Sigmoid colon (tissue), 7 donors: Measurements from ENCODE around the gene DNA2. TPM values are rescaled to one million over a fixed set of nuclear protein-coding genes. Genes with fewer than 3 reads are reported as not detected.

ENCODE experiments used
- DNase-seq: peaks from one replicate; pipeline ENCODE4 v3.0.0-alpha.2; 2019
- H3K27ac ChIP-seq, 4 donors: fragments of 200-600 bp; sonication (generic); one replicate each; pipeline ENCODE4 v1.5.1; 2016 to 2019; ENCODE audit warnings: mild to moderate bottlenecking in 1 of 4
- H3K27me3 ChIP-seq, 3 donors: fragments of 200-600 bp; sonication (generic); one replicate each; pipeline ENCODE4 v1.5.1; 2019; ENCODE audit warnings: mild to moderate bottlenecking in 1 of 3
- H3K36me3 ChIP-seq, 4 donors: fragments of 200-600 bp; sonication (generic); one replicate each; pipeline ENCODE4 v1.5.1; 2016 to 2019
- H3K4me1 ChIP-seq, 4 donors: fragments of 200-600 bp; sonication (generic); one replicate each; pipeline ENCODE4 v1.5.1; 2017 to 2019
- H3K4me3 ChIP-seq, 4 donors: fragments of 200-600 bp; sonication (generic); one replicate each; pipeline ENCODE4 v1.5.1; 2017 to 2019; ENCODE audit warnings: mild to moderate bottlenecking in 2 of 4, moderate library complexity in 1 of 4
- H3K9me3 ChIP-seq, 4 donors: fragments of 200-600 bp in 3 of 4; sonication (generic) in 3 of 4; one replicate each; pipeline versions ENCODE4 v1.5.1 to v1.6.1; 2013 to 2019
- CTCF ChIP-seq, 4 experiments: fragments of 450-650 bp in 3 of 4; fragments of 200-600 bp in 1 of 4; IDR thresholded peaks; one replicate each; pipeline ENCODE4 v1.5.1; 2016 to 2019; ENCODE audit warnings: antibody characterized with exemption in 4 of 4, mild to moderate bottlenecking in 3 of 4, moderate library complexity in 2 of 4
- EP300 ChIP-seq, 4 donors: sonication (generic); formaldehyde crosslinking; IDR thresholded peaks; one replicate each; pipeline ENCODE4 v1.6.1; 2017; ENCODE audit warnings: antibody characterized with exemption in 4 of 4
- POLR2A ChIP-seq, 2 donors: fragments of 450-650 bp; IDR thresholded peaks; one replicate each; pipeline ENCODE4 v1.6.1; 2016; ENCODE audit warnings: antibody characterized with exemption in 2 of 2, mild to moderate bottlenecking in 2 of 2, moderate library complexity in 2 of 2
- POLR2AphosphoS5 ChIP-seq, 4 donors: sonication (generic); formaldehyde crosslinking; IDR thresholded peaks; one replicate each; pipeline ENCODE4 v1.6.1; 2017; ENCODE audit warnings: antibody characterized with exemption in 4 of 4
- WGBS, 2 donors: extraction: QIAGEN DNeasy Blood & Tissue Kit; methylation state at CpG; one replicate each; pipeline ENCODE4 v1.1.7; 2013; 5-methylcytosine and 5-hydroxymethylcytosine counted together
- intact Hi-C: fragments of 100-400 bp; cut with DNase I; formaldehyde crosslinking; loops from one replicate; pipeline ENCODE4 v1.15.1; 2023
- polyA plus RNA-seq, 3 donors: library from polyadenylated mRNA; stranded (reverse); fragments of 200-250 nt; gene quantifications; one replicate each; pipeline ENCODE4 v1.2.3, GENCODE V29; 2013
- small RNA-seq, 3 donors: library from RNA; depleted of rRNA; stranded (forward); fragments of <200 nt; gene quantifications; one replicate each; pipeline ENCODE3, GENCODE V24; 2016
- total RNA-seq, 4 donors: library from RNA; depleted of rRNA; stranded (reverse); fragments of >200 nt; gene quantifications; one replicate each; pipeline ENCODE4 v1.1.0, GENCODE V29; 2016
- donor health status: healthy with polysubstance abuse.
- donor health status: Bipolar disorder and iron deficiency.
- donor health status: healthy.

The DNA2 gene
- total and polyA plus RNA-seq, 7 donors, result under 0.01 to 6.4 (median 2.3) TPM

DNA sequence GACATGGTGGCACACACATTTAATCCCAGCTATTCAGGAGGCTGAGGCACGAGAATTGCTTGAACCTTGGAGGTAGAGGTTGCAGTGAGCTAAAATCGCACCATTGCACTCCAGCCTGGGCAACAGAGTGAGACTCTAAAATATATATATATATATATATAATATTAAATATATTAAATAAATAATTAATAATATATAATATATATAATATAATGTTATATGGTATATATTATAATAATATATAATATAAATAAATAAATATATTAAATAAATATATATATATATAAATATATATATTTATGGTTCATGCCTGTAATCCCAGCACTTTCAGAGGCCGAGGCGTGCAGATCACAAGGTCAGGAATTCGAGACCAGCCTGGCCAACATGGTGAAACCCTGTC is 105.2 kb downstream of the DNA2 start:
- H3K27me3 ChIP-seq, result no peaks in the 10 kb centered on the region
- intact Hi-C loops, result no loop called here
- 97 to 98% methylated on average over 5 of the region's 5 CpGs for WGBS, 2 donors
- no peak for DNase-seq
- peaks cover 0 to 5% (median 0%) of the 10 kb centered on the region in 4 donors for H3K9me3 ChIP-seq
- H3K4me1 ChIP-seq, result no peaks in the 10 kb centered on the region
- H3K4me3 ChIP-seq, result no peak overlapping the region
- peaks cover 3 to 79% (median 24%) of the 10 kb centered on the region in 4 donors for H3K36me3 ChIP-seq
- no peak for TF ChIP-seq POLR2A (IDR thresholded peaks at IDR 0.05)
- no peak for TF ChIP-seq CTCF (IDR thresholded peaks at IDR 0.05)
- no peak for TF ChIP-seq POLR2AphosphoS5 (IDR thresholded peaks at IDR 0.05)
- H3K27ac ChIP-seq, result no peak overlapping the region

DNA sequence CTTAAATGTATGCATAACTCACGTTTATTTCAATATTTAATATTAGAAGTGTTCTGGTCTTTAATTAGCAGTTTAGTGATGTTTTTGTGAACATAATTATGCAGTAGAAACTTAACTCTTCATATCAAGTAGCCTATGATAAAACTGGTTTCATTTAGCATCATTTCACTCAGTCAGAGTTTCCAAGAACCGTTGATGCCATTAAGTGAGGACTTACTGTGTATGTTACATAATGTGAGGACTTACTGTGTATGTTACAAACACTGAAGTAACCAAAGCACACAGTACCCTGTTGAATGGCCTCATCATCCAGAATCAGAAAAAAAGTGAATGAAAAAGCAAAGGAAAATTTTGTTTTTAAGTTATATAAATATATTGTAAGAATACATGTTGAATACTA is 106.2 kb downstream of the DNA2 start:
- no peaks in the 10 kb centered on the region for H3K27me3 ChIP-seq
- no peak for DNase-seq
- H3K9me3 ChIP-seq, result no peaks in the 10 kb centered on the region
- TF ChIP-seq POLR2A (IDR thresholded peaks at IDR 0.05) (no peak), POLR2AphosphoS5 (IDR thresholded peaks at IDR 0.05) (no peak), CTCF (IDR thresholded peaks at IDR 0.05) (no peak), EP300 (IDR thresholded peaks at IDR 0.05) (no peak)
- 65 to 81% methylated on average over 2 of the region's 2 CpGs for WGBS, 2 donors
- H3K36me3 ChIP-seq, result peaks cover 3 to 79% (median 25%) of the 10 kb centered on the region in 4 donors
- H3K4me1 ChIP-seq, result no peaks in the 10 kb centered on the region
- intact Hi-C loops, result no loop called here
- no peak overlapping the region for H3K27ac ChIP-seq
- H3K4me3 ChIP-seq, result no peak overlapping the region

DNA sequence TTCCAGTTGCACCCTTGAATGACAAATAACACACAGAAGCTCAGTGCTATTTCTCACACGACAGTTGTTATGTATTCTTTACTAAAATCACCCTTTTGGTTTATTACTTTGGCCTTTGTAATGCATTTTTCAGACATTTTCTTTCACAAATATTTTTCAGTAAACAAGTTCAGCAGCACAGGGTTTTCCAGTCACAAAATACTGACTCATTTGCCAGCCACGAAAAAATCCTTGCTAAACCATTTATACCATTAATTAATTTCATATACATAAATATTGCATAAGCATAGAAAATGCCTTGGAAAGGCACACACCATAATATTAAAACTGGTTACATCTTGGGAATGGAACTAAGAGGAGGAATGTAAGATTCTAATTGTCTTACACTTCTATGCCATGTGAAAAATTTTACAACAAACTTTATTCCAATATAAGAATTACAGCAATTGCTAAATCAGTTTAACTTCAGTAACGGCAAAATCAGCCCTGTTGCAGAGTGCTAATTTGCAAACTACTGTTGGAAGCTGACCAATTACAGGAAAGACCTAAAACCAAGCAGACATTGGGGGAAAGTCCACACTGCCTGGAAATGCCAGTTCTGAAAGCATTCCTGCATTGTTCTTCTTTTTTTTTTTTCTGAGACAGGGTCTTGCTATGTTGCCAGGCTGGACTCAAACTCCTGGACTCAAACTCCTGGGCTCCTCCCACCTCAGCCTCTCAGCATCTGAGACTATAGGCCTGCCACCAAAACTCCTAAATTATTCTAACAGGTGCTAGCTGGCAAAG is 107.5 kb downstream of the DNA2 start:
- TF ChIP-seq POLR2AphosphoS5 (IDR thresholded peaks at IDR 0.05), result no peak
- TF ChIP-seq EP300 (IDR thresholded peaks at IDR 0.05), result no peak
- no peak for TF ChIP-seq CTCF (IDR thresholded peaks at IDR 0.05)
- no peak for TF ChIP-seq POLR2A (IDR thresholded peaks at IDR 0.05)
- H3K27me3 ChIP-seq, result no peaks in the 10 kb centered on the region
- H3K36me3 ChIP-seq, result peaks cover 3 to 79% (median 27%) of the 10 kb centered on the region in 4 donors
- no peak overlapping the region for H3K4me3 ChIP-seq
- 84 to 85% methylated on average over 3 of the region's 3 CpGs for WGBS, 2 donors
- no peaks in the 10 kb centered on the region for H3K4me1 ChIP-seq
- intact Hi-C loops, result no loop called here
- no peak for DNase-seq
- H3K9me3 ChIP-seq, result no peaks in the 10 kb centered on the region
- no peak overlapping the region for H3K27ac ChIP-seq

Small RNAs within 50 kb of the gene (small RNA-seq; reads per million reads assigned to genes)
- gene RF00019, result 0 reads per million in 3 donors
- gene RNA5SP319, result 0 to 0.22 (median 0) reads per million in 3 donors

Other genes with a start within 250 kb of the DNA2 start
- under 1 TPM in 1 of 4 donors, not detected in 3; 0.71 TPM for gene ATOH7, start 239.9 kb downstream of the DNA2 start, total RNA-seq
- under 1 TPM in 2 of 3 donors, not detected in 1; 0.15 to 0.60 TPM for gene ATOH7, start 239.9 kb downstream of the DNA2 start, polyA plus RNA-seq
- gene HNRNPH3, start 139.9 kb downstream of the DNA2 start, total RNA-seq, result 10 to 100 TPM; 50.7 to 68.3 (median 57.4) TPM
- 100 to 1,000 TPM in 2 of 3 donors, 10 to 100 TPM in 1; 95.3 to 148 (median 117) TPM for gene HNRNPH3, start 139.9 kb downstream of the DNA2 start, polyA plus RNA-seq
- gene PBLD, start 139.0 kb downstream of the DNA2 start, total RNA-seq, result 10 to 100 TPM in 1 of 4 donors, 1 to 10 TPM in 3; 4.6 to 10.7 (median 7.0) TPM
- 10 to 100 TPM; 19.4 to 83.7 (median 61.9) TPM for gene PBLD, start 139.0 kb downstream of the DNA2 start, polyA plus RNA-seq
- 10 to 100 TPM; 19.3 to 34.9 (median 26.7) TPM for gene RUFY2, start 64.7 kb downstream of the DNA2 start, total RNA-seq
- gene RUFY2, start 64.7 kb downstream of the DNA2 start, polyA plus RNA-seq, result 1 to 10 TPM; 5.8 to 6.0 (median 5.9) TPM
- gene SLC25A16, start 55.5 kb upstream of the DNA2 start, total RNA-seq, result 100 to 1,000 TPM in 1 of 4 donors, 10 to 100 TPM in 3; 23.5 to 238 (median 25.1) TPM
- gene SLC25A16, start 55.5 kb upstream of the DNA2 start, polyA plus RNA-seq, result 1 to 10 TPM; 7.2 to 9.5 (median 8.0) TPM
- 1 to 10 TPM; 6.4 to 8.9 (median 6.9) TPM for gene TET1, start 88.4 kb upstream of the DNA2 start, total RNA-seq
- gene TET1, start 88.4 kb upstream of the DNA2 start, polyA plus RNA-seq, result under 1 TPM in 2 of 3 donors, not detected in 1; under 0.01 to 0.41 TPM
- gene CCAR1, start 249.3 kb upstream of the DNA2 start, total RNA-seq, result 10 to 100 TPM; 37.6 to 69.2 (median 45.8) TPM
- gene CCAR1, start 249.3 kb upstream of the DNA2 start, polyA plus RNA-seq, result 10 to 100 TPM; 12.0 to 29.7 (median 14.6) TPM